Testis (tissue), 3 donors: ENCODE results near the gene SLC16A9. TPM values are rescaled to one million over a fixed set of nuclear protein-coding genes. Genes with fewer than 3 reads are reported as not detected.
"Not testable (repeated sequence)": the region's sequence is repeated elsewhere in the genome, so short reads cannot be mapped to it uniquely, and the experiment has no call there.

Experiments used
- DNase-seq: peaks from one replicate; pipeline ENCODE4 v3.0.0-alpha.2; 2019
- H3K27ac ChIP-seq, 2 donors: fragments of 200-600 bp; sonication (generic); one replicate each; pipeline ENCODE4 v1.5.1; 2019
- H3K27me3 ChIP-seq: fragments of 200-600 bp; sonication (generic); one replicate; pipeline ENCODE4 v1.5.1; 2019
- H3K36me3 ChIP-seq: fragments of 200-600 bp; sonication (generic); one replicate; pipeline ENCODE4 v1.5.1; 2017; ENCODE audit warnings: low read depth; ENCODE audit errors: missing control alignments
- H3K4me1 ChIP-seq: fragments of 200-600 bp; sonication (generic); one replicate; pipeline ENCODE4 v1.5.1; 2019
- H3K4me3 ChIP-seq, 2 donors: fragments of 200-600 bp; sonication (generic); one replicate each; pipeline ENCODE4 v1.5.1; 2017 to 2019
- H3K9me3 ChIP-seq: fragments of 200-600 bp; sonication (generic); one replicate; pipeline ENCODE4 v1.5.1; 2017
- POLR2A ChIP-seq: fragments of 450-650 bp; IDR thresholded peaks from one replicate; pipeline ENCODE4 v1.6.1; 2017; ENCODE audit warnings: antibody characterized with exemption, mild to moderate bottlenecking, moderate library complexity
- WGBS, 2 donors: methylation state at CpG; one replicate each; pipeline ENCODE4 v1.1.5; 2018; 5-methylcytosine and 5-hydroxymethylcytosine counted together
- intact Hi-C: fragments of 100-400 bp; cut with DNase I; formaldehyde crosslinking; loops from one replicate; pipeline ENCODE4 v1.15.1; 2023; ENCODE audit warnings: low total_unique reads
- polyA plus RNA-seq: library from polyadenylated mRNA; stranded (reverse); fragments of 350-450 nt; fragmentation: Illumina TruSeq; extraction: RNeasy Lipid Tissue Mini Kit (QIAGEN cat#74804); gene quantifications from one replicate; pipeline ENCODE4 v1.2.3, GENCODE V29; 2014; ENCODE audit warnings: low read depth, low replicate concordance; ENCODE audit not compliant: insufficient read depth
- total RNA-seq, 2 donors: library from RNA; depleted of rRNA; stranded (reverse); fragments of >200 nt; gene quantifications; one replicate each; pipeline ENCODE4 v1.2.3, GENCODE V29; 2016
- TF ChIP-seq, protein P1 (sequence below), 3 experiments: fragments of 450-650 bp in 2 of 3; fragments of 200-600 bp in 1 of 3; sonication (generic) in 1 of 3; IDR thresholded peaks; one replicate each; pipeline ENCODE4 v1.5.1; 2016 to 2019; ENCODE audit warnings: antibody characterized with exemption in 3 of 3, mild to moderate bottlenecking in 2 of 3, moderate library complexity in 1 of 3

The SLC16A9 gene
- total and polyA plus RNA-seq, 3 donors from 2014 or later: 3.8 to 9.8 (median 4.0) TPM

DNA sequence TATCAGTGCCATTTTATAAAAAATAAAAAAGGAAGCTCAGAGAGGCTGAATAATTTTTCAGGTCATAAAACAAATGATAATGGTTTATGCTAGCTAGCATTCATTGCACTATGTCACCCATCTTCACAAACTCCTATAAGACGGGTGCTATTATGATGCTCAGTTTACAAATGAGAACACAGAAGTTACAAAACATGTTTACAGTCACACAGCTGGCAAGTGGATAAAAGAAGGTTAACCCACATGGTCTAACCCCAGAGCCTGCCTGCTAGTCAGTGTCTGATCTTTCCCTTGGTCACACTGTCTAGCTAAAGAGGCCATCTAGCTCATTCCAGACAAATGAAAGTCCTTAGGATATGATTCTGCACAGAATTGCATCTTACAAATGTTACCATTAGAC, 39.4 kb downstream of the SLC16A9 start:
- Histone ChIP-seq H3K4me3 (no peak overlapping the region), H3K27me3 (no peaks in the 10 kb centered on the region), H3K9me3 (no peaks in the 10 kb centered on the region), H3K36me3 (no peaks in the 10 kb centered on the region), H3K27ac (no peak overlapping the region), H3K4me1 (no peaks in the 10 kb centered on the region)
- WGBS, 2 donors: 83 to 86% methylated on average over 1 of the region's 1 CpG
- TF ChIP-seq, protein P1, sequence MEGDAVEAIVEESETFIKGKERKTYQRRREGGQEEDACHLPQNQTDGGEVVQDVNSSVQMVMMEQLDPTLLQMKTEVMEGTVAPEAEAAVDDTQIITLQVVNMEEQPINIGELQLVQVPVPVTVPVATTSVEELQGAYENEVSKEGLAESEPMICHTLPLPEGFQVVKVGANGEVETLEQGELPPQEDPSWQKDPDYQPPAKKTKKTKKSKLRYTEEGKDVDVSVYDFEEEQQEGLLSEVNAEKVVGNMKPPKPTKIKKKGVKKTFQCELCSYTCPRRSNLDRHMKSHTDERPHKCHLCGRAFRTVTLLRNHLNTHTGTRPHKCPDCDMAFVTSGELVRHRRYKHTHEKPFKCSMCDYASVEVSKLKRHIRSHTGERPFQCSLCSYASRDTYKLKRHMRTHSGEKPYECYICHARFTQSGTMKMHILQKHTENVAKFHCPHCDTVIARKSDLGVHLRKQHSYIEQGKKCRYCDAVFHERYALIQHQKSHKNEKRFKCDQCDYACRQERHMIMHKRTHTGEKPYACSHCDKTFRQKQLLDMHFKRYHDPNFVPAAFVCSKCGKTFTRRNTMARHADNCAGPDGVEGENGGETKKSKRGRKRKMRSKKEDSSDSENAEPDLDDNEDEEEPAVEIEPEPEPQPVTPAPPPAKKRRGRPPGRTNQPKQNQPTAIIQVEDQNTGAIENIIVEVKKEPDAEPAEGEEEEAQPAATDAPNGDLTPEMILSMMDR (IDR thresholded peaks at IDR 0.05): no peak
- no peak for TF ChIP-seq POLR2A
- intact Hi-C loops: no loop called here
- no peak for DNase-seq

DNA sequence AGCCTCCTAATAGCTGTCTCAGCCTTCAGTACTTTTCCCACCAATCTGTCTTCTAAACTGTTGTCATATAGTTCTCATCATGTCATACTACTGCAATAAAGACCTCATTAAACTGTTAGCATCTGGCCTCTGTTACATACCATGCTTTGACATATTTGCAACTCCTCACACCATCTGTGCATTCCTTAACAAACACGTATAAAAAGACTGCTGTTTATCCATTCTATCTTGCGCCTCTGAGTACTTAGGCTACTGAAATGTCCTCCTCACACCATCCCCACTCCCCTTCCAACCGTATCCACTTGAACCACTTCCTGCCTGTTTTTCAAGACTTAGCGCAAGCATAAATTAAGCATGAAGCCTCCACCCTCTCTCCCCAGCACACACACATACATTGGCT, 41.6 kb downstream of the SLC16A9 start:
- no peak overlapping the region for H3K4me3 ChIP-seq
- H3K27ac ChIP-seq: no peak overlapping the region
- 84 to 93% methylated on average over 4 of the region's 4 CpGs for WGBS, 2 donors
- no peaks in the 10 kb centered on the region for H3K27me3 ChIP-seq
- no peak for TF ChIP-seq POLR2A
- TF ChIP-seq, protein P1 (IDR thresholded peaks at IDR 0.05): no peak
- no peak for DNase-seq
- H3K9me3 ChIP-seq: no peaks in the 10 kb centered on the region
- no peaks in the 10 kb centered on the region for H3K4me1 ChIP-seq
- no peaks in the 10 kb centered on the region for H3K36me3 ChIP-seq
- intact Hi-C loops: no loop called here

GRCh38 chr10:59666310-59666709, 43.3 kb downstream of the SLC16A9 start:
- no peak for TF ChIP-seq POLR2A
- TF ChIP-seq, protein P1 (IDR thresholded peaks at IDR 0.05): no peak
- intact Hi-C loops: no loop called here
- DNase-seq: no peak
- H3K27ac ChIP-seq: no peak overlapping the region
- H3K36me3 ChIP-seq: no peaks in the 10 kb centered on the region
- H3K9me3 ChIP-seq: no peaks in the 10 kb centered on the region
- H3K27me3 ChIP-seq: no peaks in the 10 kb centered on the region
- no peaks in the 10 kb centered on the region for H3K4me1 ChIP-seq
- no peak overlapping the region for H3K4me3 ChIP-seq

GRCh38 chr10:59663213-59663612, 46.4 kb downstream of the SLC16A9 start:
- H3K9me3 ChIP-seq, DNase-seq, H3K4me1 ChIP-seq, H3K36me3 ChIP-seq, H3K27me3 ChIP-seq, H3K4me3 ChIP-seq, intact Hi-C loops, H3K27ac ChIP-seq: not testable (repeated sequence)
- 89 to 94% methylated on average over 7 of the region's 7 CpGs for WGBS, 2 donors

DNA sequence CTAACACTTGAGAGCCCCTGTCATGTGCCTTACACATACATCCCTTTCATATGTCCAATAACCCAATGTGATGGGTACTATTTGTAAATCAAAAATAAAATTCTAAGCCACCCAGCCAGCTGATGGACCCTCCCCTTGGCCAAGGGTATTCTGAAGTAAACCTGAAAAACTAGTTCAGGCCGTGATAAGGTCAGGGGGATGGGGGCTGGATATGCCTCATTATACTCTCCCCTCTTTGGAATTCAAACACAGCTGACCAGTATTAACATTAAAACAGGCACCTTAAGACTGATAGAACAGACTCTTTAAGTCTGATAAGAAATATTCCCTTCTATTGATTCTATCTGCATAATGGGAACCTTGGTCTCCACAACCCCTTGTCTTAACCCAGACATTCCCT, 51.9 kb downstream of the SLC16A9 start:
- Histone ChIP-seq H3K4me1 (peaks cover 7% of the 10 kb centered on the region), H3K9me3 (no peaks in the 10 kb centered on the region), H3K27ac (no peak overlapping the region), H3K36me3 (no peaks in the 10 kb centered on the region), H3K27me3 (no peaks in the 10 kb centered on the region), H3K4me3 (no peak overlapping the region)
- WGBS, 2 donors: 100% methylated on average over 1 of the region's 1 CpG
- intact Hi-C loops: no loop called here
- TF ChIP-seq POLR2A: no peak
- TF ChIP-seq, protein P1 (IDR thresholded peaks at IDR 0.05): no peak
- no peak for DNase-seq
